ENCODE data around the gene MICAL2. TPM values are rescaled to one million over a fixed set of nuclear protein-coding genes. Genes with fewer than 3 reads are reported as not detected.

The MICAL2 gene
- total and polyA plus RNA-seq, 2 donors (not counting 3 experiments of a cell fraction or from before 2014, with no cell fraction given), result 67.6 to 200 TPM

DNA sequence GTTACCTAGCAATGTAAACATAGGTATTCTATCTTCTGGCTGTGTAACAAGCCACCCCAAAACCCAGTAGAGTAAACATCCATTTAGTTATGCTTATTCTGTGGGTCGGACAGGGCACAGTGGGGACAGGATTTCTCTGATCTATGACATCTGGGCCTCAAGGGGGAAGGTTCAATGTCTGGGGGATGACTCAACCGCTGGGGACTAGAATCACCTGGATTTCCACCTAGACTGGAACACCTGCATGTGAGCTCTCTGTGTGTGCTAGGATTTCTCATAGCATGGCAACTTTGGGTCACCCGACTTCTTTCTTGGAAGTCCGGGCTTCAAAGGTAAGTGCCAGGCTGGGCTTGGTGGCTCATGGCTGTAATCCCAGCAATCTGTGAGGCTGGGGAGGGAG lies 36.5 kb upstream of the MICAL2 start:
- FAIRE-seq, result no peak
- Histone ChIP-seq H3K9ac (replicated peaks; ENCODE audit: extremely low read depth, insufficient read depth, low read length) (no peak overlapping the region), H3K36me3 (ENCODE audit: control insufficient read depth in 2 of 2, extremely low read depth in 1 of 2, insufficient read depth in 2 of 2, low read length in 2 of 2) (no peaks in the 10 kb centered on the region), H2AFZ (ENCODE audit: low read depth, low read length) (no peak overlapping the region), H3K27ac (ENCODE audit: insufficient read depth, low read depth, low read length) (no peak overlapping the region), H3K4me3 (replicated peaks in 1 of 3; ENCODE audit: insufficient read depth in 1 of 3, low read depth in 1 of 3, low read length in 3 of 3) (no peak overlapping the region), H3K79me2 (ENCODE audit: control insufficient read depth, insufficient read depth, low read length) (no peaks in the 10 kb centered on the region), H3K9me3 (replicated peaks; ENCODE audit: control insufficient read depth, insufficient read depth, low read length) (no peaks in the 10 kb centered on the region), H4K20me1 (replicated peaks; ENCODE audit: control insufficient read depth, extremely low read depth, insufficient read depth, low read length) (no peaks in the 10 kb centered on the region), H3K27me3 (ENCODE audit: control insufficient read depth in 2 of 2, insufficient read depth in 2 of 2, low read length in 2 of 2) (no peaks in the 10 kb centered on the region), H3K9me1 (replicated peaks; ENCODE audit: control insufficient read depth, extremely low read depth, insufficient read depth, low read length) (no peaks in the 10 kb centered on the region), H3K4me2 (ENCODE audit: insufficient read depth, low read length) (no peak overlapping the region), H3K4me1 (ENCODE audit: control insufficient read depth, extremely low read depth, insufficient read depth, low read length) (no peaks in the 10 kb centered on the region)
- CTCF ChIA-PET, result interaction anchor here (1.0 kb wide), 1 partner anchor 12 kb away, joined by 3 read pairs; no protein-coding TSS in a partner anchor
- no peak for TF ChIP-seq EZH2 (IDR thresholded peaks at IDR 0.05; ENCODE audit: borderline replicate concordance, low read depth, low read length, severe bottlenecking)
- TF ChIP-seq MYC (IDR thresholded peaks at IDR 0.05; ENCODE audit: low read depth, low read length), result no peak
- TF ChIP-seq FOS (IDR thresholded peaks at IDR 0.05; ENCODE audit: borderline replicate concordance, insufficient read depth, low read length), result no peak
- no peak for TF ChIP-seq POLR2A (IDR thresholded peaks at IDR 0.05; ENCODE audit: low read depth, low read length)
- TF ChIP-seq CTCF (IDR thresholded peaks at IDR 0.05; ENCODE audit: extremely low read depth in 1 of 2, insufficient read depth in 1 of 2, low read depth in 1 of 2, low read length in 2 of 2), result no peak
- POLR2A ChIA-PET, result no interaction called here
- BruUV-seq (replicated peaks), result no TSS peak
- dilution Hi-C loops (cut with MboI; ENCODE audit: extremely low pct_ligation_motif_present, low sequenced_read_pairs) (no loop called here), intact Hi-C loops (cut with micrococcal nuclease) (no loop called here)
- DNase-seq (ENCODE audit: low read depth, low spot score), result no peak

- Histone ChIP-seq H3K4me1 (ENCODE audit: control insufficient read depth, extremely low read depth, insufficient read depth, low read length) (peaks cover 2% of the 10 kb centered on the region), H3K79me2 (ENCODE audit: control insufficient read depth, insufficient read depth, low read length) (no peaks in the 10 kb centered on the region), H3K27ac (ENCODE audit: insufficient read depth, low read depth, low read length) (no peak overlapping the region), H3K4me3 (replicated peaks in 1 of 3; ENCODE audit: insufficient read depth in 1 of 3, low read depth in 1 of 3, low read length in 3 of 3) (no peak overlapping the region), H4K20me1 (replicated peaks; ENCODE audit: control insufficient read depth, extremely low read depth, insufficient read depth, low read length) (no peaks in the 10 kb centered on the region), H3K9ac (replicated peaks; ENCODE audit: extremely low read depth, insufficient read depth, low read length) (no peak overlapping the region), H3K9me3 (replicated peaks; ENCODE audit: control insufficient read depth, insufficient read depth, low read length) (no peaks in the 10 kb centered on the region), H3K36me3 (ENCODE audit: control insufficient read depth in 2 of 2, extremely low read depth in 1 of 2, insufficient read depth in 2 of 2, low read length in 2 of 2) (no peaks in the 10 kb centered on the region), H2AFZ (ENCODE audit: low read depth, low read length) (no peak overlapping the region), H3K4me2 (ENCODE audit: insufficient read depth, low read length) (no peak overlapping the region), H3K27me3 (ENCODE audit: control insufficient read depth in 2 of 2, insufficient read depth in 2 of 2, low read length in 2 of 2) (no peaks in the 10 kb centered on the region), H3K9me1 (replicated peaks; ENCODE audit: control insufficient read depth, extremely low read depth, insufficient read depth, low read length) (no peaks in the 10 kb centered on the region)
- ChIA-PET POLR2A (no interaction called here), CTCF (interaction anchor here (1.0 kb wide), 1 partner anchor 11 kb away, joined by 3 read pairs; no protein-coding TSS in a partner anchor)
- no peak for TF ChIP-seq GATA2 (IDR thresholded peaks at IDR 0.05; ENCODE audit: insufficient read depth, insufficient read length, low read depth, low read length)
- no peak for TF ChIP-seq CTCF (IDR thresholded peaks at IDR 0.05; ENCODE audit: extremely low read depth in 1 of 2, insufficient read depth in 1 of 2, low read depth in 1 of 2, low read length in 2 of 2)
- TF ChIP-seq FOS (IDR thresholded peaks at IDR 0.05; ENCODE audit: borderline replicate concordance, insufficient read depth, low read length), result no peak
- no peak for TF ChIP-seq MYC (IDR thresholded peaks at IDR 0.05; ENCODE audit: low read depth, low read length)
- no peak for TF ChIP-seq POLR2AphosphoS5 (IDR thresholded peaks at IDR 0.05; ENCODE audit: insufficient read depth, low read depth, low read length)
- no peak for TF ChIP-seq POLR2A (IDR thresholded peaks at IDR 0.05; ENCODE audit: low read depth, low read length)
- TF ChIP-seq, protein P1, sequence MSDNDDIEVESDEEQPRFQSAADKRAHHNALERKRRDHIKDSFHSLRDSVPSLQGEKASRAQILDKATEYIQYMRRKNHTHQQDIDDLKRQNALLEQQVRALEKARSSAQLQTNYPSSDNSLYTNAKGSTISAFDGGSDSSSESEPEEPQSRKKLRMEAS (IDR thresholded peaks at IDR 0.05; ENCODE audit: insufficient read depth, insufficient read length), result no peak
- TF ChIP-seq JUN (IDR thresholded peaks at IDR 0.05; ENCODE audit: borderline replicate concordance, insufficient read depth, insufficient read length, low read depth), result no peak
- no peak for TF ChIP-seq EZH2 (IDR thresholded peaks at IDR 0.05; ENCODE audit: borderline replicate concordance, low read depth, low read length, severe bottlenecking)
- intact Hi-C loops (cut with micrococcal nuclease) (no loop called here), dilution Hi-C loops (cut with MboI; ENCODE audit: extremely low pct_ligation_motif_present, low sequenced_read_pairs) (no loop called here)
- no TSS peak for BruUV-seq (replicated peaks)
- FAIRE-seq, result no peak
- no peak for DNase-seq (ENCODE audit: low read depth, low spot score)
These were observed 35.7 kb upstream of the MICAL2 start for GRCh38 chr11:12074529-12075195.

Data from endothelial cell of umbilical vein (primary cell).